ENCODE data around the gene SEC63. TPM values are rescaled to one million over a fixed set of nuclear protein-coding genes. Genes with fewer than 3 reads are reported as not detected.

Gene SEC63
- total RNA-seq, 3 donors from 2014 or later (not counting 1 experiment from before 2014, with no cell fraction given), result 84.4 to 104 (median 90.4) TPM

DNA sequence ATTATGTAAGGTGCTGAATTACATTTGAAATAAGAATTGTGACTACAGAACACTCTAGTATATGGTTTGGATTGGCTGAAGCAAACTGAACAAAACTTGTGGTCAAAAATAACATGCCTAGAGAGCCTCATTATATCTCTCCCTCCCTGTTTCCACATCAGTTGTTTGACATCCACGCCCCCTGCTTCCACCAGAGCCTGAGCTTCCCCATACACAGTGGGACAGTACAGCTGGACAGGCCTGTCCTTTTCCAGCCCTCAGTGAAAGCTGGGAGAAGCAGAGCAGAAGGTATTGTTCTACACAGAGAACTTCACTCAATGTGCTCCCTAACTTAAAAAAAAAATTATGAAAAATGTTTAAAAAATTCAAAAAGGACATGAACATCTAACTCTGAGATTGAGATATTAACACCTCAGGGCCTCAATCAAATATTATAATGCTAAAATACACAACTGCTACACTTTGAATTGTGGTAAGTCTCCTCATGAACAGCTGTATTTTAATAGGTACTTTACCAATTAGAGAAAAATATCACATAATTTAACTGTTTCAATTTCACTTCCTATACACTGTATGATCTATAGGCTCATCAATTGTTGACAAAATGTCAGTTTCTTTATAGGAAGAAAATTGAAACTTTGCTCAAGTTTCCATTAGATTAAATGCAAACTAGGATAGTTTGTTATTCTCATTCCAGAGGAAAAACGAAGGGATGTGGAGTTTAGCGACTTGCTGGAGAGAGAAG is 89.0 kb downstream of the SEC63 start:
- Histone ChIP-seq H3K4me1 (ENCODE audit: control insufficient read depth, insufficient read depth, low read length) (no peaks in the 10 kb centered on the region), H3K9me3 (ENCODE audit: control insufficient read depth, insufficient read depth, low read length) (no peaks in the 10 kb centered on the region), H3K27me3 (ENCODE audit: control insufficient read depth, insufficient read depth, low read length) (no peaks in the 10 kb centered on the region), H3K36me3 (ENCODE audit: control insufficient read depth, insufficient read depth, low read length) (peaks cover 28% of the 10 kb centered on the region), H3K4me3 (ENCODE audit: low read length) (no peak overlapping the region), H3K27ac (ENCODE audit: low read length) (no peak overlapping the region)
- Mint-ChIP-seq H3K4me1 (peaks cover 9 to 13% of the 10 kb centered on the region in 2 donors), H3K9me3 (no peaks in the 10 kb centered on the region), H3K4me3 (no peak overlapping the region), H3K36me3 (peaks cover 8% of the 10 kb centered on the region), H3K27me3 (ENCODE audit: low read depth in 2 of 2) (no peaks in the 10 kb centered on the region), H3K27ac (peak overlapping the region in 1 of 2 donors; percentile 25)
- DNase-seq, result no peak
- 67% methylated on average over 3 of the region's 3 CpGs for WGBS (ENCODE audit: insufficient coverage)
- intact Hi-C loops (cut with micrococcal nuclease), result no loop called here
- TF ChIP-seq, protein P1, sequence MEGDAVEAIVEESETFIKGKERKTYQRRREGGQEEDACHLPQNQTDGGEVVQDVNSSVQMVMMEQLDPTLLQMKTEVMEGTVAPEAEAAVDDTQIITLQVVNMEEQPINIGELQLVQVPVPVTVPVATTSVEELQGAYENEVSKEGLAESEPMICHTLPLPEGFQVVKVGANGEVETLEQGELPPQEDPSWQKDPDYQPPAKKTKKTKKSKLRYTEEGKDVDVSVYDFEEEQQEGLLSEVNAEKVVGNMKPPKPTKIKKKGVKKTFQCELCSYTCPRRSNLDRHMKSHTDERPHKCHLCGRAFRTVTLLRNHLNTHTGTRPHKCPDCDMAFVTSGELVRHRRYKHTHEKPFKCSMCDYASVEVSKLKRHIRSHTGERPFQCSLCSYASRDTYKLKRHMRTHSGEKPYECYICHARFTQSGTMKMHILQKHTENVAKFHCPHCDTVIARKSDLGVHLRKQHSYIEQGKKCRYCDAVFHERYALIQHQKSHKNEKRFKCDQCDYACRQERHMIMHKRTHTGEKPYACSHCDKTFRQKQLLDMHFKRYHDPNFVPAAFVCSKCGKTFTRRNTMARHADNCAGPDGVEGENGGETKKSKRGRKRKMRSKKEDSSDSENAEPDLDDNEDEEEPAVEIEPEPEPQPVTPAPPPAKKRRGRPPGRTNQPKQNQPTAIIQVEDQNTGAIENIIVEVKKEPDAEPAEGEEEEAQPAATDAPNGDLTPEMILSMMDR (IDR thresholded peaks at IDR 0.05), result no peak
- no peak for ATAC-seq

GRCh38 chr6:107867302-107867615 is 90.7 kb downstream of the SEC63 start:
- WGBS (ENCODE audit: insufficient coverage), result 36% methylated on average over 4 of the region's 4 CpGs
- no peak overlapping the region for H3K4me3 ChIP-seq (ENCODE audit: low read length)
- Mint-ChIP-seq H3K27me3 (ENCODE audit: low read depth in 2 of 2) (no peaks in the 10 kb centered on the region), H3K36me3 (peaks cover 8% of the 10 kb centered on the region), H3K4me3 (no peak overlapping the region), H3K4me1 (peaks cover 9 to 13% of the 10 kb centered on the region in 2 donors), H3K9me3 (no peaks in the 10 kb centered on the region), H3K27ac (no peak overlapping the region)
- peaks cover 19% of the 10 kb centered on the region for H3K36me3 ChIP-seq (ENCODE audit: control insufficient read depth, insufficient read depth, low read length)
- H3K27me3 ChIP-seq (ENCODE audit: control insufficient read depth, insufficient read depth, low read length), result no peaks in the 10 kb centered on the region
- no peaks in the 10 kb centered on the region for H3K9me3 ChIP-seq (ENCODE audit: control insufficient read depth, insufficient read depth, low read length)
- DNase-seq (no peak), ATAC-seq (peak in 1 of 3 donors; percentile 15)
- intact Hi-C loops (cut with micrococcal nuclease), result loop anchor here (1.0 kb wide), 1 partner anchor 192 kb away; no protein-coding TSS in a partner anchor
- no peaks in the 10 kb centered on the region for H3K4me1 ChIP-seq (ENCODE audit: control insufficient read depth, insufficient read depth, low read length)
- TF ChIP-seq, protein P1 (IDR thresholded peaks at IDR 0.05), result no peak
- H3K27ac ChIP-seq (ENCODE audit: low read length), result no peak overlapping the region

- TF ChIP-seq, protein P1 (IDR thresholded peaks at IDR 0.05), result peak; percentile 67
- Histone ChIP-seq H3K27ac (ENCODE audit: low read length) (no peak overlapping the region), H3K27me3 (ENCODE audit: control insufficient read depth, insufficient read depth, low read length) (no peaks in the 10 kb centered on the region), H3K4me3 (ENCODE audit: low read length) (no peak overlapping the region), H3K36me3 (ENCODE audit: control insufficient read depth, insufficient read depth, low read length) (peaks cover 14% of the 10 kb centered on the region), H3K4me1 (ENCODE audit: control insufficient read depth, insufficient read depth, low read length) (no peaks in the 10 kb centered on the region), H3K9me3 (ENCODE audit: control insufficient read depth, insufficient read depth, low read length) (no peaks in the 10 kb centered on the region)
- intact Hi-C loops (cut with micrococcal nuclease), result loop anchor here (1.0 kb wide), 1 partner anchor 191 kb away; no protein-coding TSS in a partner anchor
- Mint-ChIP-seq H3K9me3 (no peaks in the 10 kb centered on the region), H3K4me1 (peaks cover 9 to 13% of the 10 kb centered on the region in 2 donors), H3K36me3 (peaks cover 8% of the 10 kb centered on the region), H3K4me3 (peak overlapping the region; percentile 35), H3K27ac (no peak overlapping the region), H3K27me3 (ENCODE audit: low read depth in 2 of 2) (no peaks in the 10 kb centered on the region)
- WGBS (ENCODE audit: insufficient coverage), result 70% methylated on average over 5 of the region's 11 CpGs
- peak in 1 of 2 donors; percentile 77 for DNase-seq
- peak in 2 of 3 donors; percentile 68 for ATAC-seq
Observed at GRCh38 chr6:107866606-107867301, 91.3 kb downstream of the SEC63 start.
